GM10248 (cell line): ENCODE data around the gene FANCC.
"Not testable (repeated sequence)": the region's sequence is repeated elsewhere in the genome, so short reads cannot be mapped to it uniquely, and the experiment has no call there.

Source experiments
- CTCF ChIA-PET: fragments of 300-600 bp; sonication (Branson Sonifier 250); formaldehyde crosslinking; extraction: SDS; loops from one replicate; lab custom pipeline; 2021; ENCODE audit warnings: antibody characterized with exemption; lab: Yijun Ruan, JAX
- POLR2A ChIA-PET: fragments of 350-650 bp; sonication (Branson Sonifier 250); formaldehyde crosslinking; extraction: SDS; loops from one replicate; lab custom pipeline; 2020; ENCODE audit warnings: antibody characterized with exemption; lab: Yijun Ruan, JAX
- DNase-seq: peaks from one replicate; pipeline ENCODE4 v3.0.0; 2012; ENCODE audit errors: extremely low spot score
- TF ChIP-seq, protein P1 (sequence below): IDR thresholded peaks from 2 replicates; pipeline ENCODE4 v1.5.1; 2012; ENCODE audit warnings: mild to moderate bottlenecking, low read depth; ENCODE audit errors: extremely low read depth, missing control alignments, control extremely low read depth

Gene FANCC

DNA sequence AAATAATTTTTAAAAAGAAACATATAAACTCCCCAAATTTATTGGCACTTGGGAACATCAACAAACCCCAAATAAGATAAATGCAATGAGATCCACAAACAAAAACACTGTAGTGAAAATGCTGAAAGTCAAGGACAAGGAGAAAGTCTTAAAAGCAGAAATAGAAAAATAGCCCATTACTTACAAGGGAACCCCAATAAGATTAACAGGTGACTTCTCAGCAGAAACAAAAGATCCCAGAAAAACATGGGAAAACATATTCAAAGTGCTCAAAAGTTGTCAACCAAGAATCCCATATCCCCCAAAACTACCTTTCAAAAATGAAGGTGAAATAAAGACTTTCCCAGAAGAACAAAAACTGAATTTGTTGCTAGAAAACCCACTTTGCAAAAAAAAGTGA is 40.0 kb downstream of the FANCC start:
- TF ChIP-seq, protein P1, sequence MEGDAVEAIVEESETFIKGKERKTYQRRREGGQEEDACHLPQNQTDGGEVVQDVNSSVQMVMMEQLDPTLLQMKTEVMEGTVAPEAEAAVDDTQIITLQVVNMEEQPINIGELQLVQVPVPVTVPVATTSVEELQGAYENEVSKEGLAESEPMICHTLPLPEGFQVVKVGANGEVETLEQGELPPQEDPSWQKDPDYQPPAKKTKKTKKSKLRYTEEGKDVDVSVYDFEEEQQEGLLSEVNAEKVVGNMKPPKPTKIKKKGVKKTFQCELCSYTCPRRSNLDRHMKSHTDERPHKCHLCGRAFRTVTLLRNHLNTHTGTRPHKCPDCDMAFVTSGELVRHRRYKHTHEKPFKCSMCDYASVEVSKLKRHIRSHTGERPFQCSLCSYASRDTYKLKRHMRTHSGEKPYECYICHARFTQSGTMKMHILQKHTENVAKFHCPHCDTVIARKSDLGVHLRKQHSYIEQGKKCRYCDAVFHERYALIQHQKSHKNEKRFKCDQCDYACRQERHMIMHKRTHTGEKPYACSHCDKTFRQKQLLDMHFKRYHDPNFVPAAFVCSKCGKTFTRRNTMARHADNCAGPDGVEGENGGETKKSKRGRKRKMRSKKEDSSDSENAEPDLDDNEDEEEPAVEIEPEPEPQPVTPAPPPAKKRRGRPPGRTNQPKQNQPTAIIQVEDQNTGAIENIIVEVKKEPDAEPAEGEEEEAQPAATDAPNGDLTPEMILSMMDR: no peak
- ChIA-PET CTCF (no interaction called here), POLR2A (no interaction called here)
- no peak for DNase-seq

DNA sequence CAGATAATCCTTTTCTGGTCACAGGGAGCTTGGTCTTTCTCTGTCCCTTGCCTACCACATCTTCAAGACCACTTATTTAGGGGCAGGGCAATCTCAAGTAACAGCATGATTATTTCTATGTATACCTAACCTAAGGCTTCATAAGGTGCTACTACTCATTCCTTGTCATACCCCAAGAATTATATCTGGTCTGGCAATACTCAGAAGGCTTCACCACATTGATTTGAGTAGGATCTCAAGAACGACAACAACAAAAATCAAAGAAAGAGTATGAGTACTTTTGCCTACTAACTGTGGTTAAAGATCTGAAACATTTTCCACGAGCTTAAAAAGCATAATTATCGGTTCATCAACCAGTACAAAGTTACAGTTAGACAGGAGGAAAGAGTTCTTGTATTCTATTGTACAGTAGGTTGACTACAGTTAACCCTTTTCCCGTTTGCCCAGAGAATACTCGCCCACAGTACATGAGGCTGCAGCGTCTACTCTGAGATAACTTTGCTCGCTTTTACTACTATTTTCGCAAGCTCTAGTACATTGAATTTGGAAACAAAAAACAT is 41.0 kb downstream of the FANCC start:
- ChIA-PET CTCF (no interaction called here), POLR2A (no interaction called here)
- no peak for DNase-seq
- TF ChIP-seq, protein P1: no peak

DNA sequence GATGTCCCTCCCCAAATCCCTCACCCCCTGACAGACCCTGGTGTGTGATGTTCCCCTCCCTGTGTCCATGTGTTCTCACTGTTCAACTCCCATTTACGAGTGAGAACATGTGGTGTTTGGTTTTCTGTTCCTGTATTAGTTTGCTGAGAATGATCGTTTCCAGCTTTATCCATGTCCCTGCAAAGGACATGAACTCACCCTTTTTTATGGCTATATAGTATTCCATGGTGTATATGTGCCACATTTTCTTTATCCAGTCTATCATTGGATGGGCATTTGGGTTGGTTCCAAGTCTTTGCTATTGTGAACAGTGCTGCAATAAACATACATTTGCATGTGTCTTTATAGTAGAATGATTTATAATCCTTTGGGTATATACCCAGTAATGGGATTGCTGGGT is 43.3 kb downstream of the FANCC start:
- POLR2A ChIA-PET, DNase-seq, CTCF ChIA-PET: not testable (repeated sequence)

DNA sequence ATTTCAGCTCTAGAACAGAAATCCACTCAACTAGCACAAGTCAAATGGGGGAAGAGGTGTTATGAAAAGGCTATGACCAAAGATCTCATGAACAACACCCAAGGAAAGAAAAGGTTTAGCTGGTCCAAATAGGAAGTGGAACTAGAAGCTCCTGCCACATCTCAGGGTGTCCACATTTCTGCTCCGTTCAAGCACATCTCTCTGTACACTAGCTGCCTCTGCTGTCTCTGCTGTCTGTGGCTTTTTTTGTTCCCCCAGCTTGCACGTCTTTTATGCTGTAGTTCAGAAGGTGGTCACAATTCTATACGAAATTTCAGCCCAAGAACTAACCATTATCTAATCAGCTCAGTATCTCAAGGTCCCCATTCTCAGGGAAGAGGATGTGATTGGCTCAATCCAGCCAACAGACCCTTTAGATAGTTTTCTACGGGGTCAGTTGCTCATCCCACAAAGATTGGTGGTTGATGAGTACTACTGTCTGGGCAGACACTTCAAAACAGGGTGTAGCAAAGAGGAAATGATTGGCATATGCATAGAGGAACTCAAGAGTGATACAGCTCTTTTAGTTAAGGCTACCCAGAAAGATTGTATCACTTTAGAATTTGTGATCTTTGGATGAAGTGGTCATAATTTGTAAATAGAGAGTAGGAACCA is 44.0 kb downstream of the FANCC start:
- DNase-seq: no peak
- CTCF ChIA-PET: interaction anchor here (0.7 to 1.7 kb wide), 4 partner anchors 9 to 491 kb away, joined by 3 to 4 read pairs (median 3); no protein-coding TSS in a partner anchor
- POLR2A ChIA-PET: no interaction called here
- TF ChIP-seq, protein P1: no peak

DNA sequence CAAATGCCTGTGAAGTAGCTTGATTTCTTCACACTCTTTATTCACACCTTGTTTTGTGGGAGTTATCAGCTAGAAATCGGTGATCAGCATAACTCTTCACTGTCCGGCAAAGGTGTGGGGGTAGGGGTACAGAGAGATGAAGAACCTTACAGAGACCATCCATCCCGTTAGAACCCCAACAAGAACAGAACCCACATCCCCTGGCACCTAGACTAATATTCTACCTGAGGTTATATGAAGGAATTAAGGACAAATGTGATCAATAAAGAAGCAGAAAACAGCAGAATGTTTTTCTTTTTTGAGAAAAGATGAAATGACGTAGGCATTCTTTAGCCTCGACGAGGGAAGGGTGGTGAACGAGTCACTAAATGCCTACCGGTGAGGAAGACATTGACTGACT is 44.7 kb downstream of the FANCC start:
- ChIA-PET POLR2A (no interaction called here), CTCF (interaction anchor here (0.7 to 1.7 kb wide), 3 partner anchors 9 to 35 kb away, joined by 3 to 4 read pairs (median 3); no protein-coding TSS in a partner anchor)
- TF ChIP-seq, protein P1: no peak
- DNase-seq: no peak

DNA sequence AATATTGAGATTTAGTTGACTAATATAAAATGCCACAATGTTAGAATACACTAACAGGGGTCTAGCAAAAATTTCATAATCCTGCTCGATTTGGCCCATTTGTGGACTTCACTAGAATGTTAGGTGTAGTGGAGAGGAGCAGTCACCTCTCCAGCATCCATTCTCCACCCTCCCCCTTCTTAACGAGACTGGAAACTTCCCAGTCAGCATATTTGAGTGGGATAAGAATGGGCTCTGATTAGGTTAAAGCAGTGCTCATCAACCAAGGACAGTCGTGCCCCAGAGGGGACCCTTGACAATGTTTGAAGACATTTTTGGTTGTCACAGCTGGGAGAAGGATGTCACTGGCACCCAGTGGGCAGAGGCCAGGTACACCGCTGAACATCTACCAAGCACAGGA is 46.7 kb downstream of the FANCC start:
- no peak for DNase-seq
- POLR2A ChIA-PET: no interaction called here
- CTCF ChIA-PET: no interaction called here
- TF ChIP-seq, protein P1: no peak

DNA sequence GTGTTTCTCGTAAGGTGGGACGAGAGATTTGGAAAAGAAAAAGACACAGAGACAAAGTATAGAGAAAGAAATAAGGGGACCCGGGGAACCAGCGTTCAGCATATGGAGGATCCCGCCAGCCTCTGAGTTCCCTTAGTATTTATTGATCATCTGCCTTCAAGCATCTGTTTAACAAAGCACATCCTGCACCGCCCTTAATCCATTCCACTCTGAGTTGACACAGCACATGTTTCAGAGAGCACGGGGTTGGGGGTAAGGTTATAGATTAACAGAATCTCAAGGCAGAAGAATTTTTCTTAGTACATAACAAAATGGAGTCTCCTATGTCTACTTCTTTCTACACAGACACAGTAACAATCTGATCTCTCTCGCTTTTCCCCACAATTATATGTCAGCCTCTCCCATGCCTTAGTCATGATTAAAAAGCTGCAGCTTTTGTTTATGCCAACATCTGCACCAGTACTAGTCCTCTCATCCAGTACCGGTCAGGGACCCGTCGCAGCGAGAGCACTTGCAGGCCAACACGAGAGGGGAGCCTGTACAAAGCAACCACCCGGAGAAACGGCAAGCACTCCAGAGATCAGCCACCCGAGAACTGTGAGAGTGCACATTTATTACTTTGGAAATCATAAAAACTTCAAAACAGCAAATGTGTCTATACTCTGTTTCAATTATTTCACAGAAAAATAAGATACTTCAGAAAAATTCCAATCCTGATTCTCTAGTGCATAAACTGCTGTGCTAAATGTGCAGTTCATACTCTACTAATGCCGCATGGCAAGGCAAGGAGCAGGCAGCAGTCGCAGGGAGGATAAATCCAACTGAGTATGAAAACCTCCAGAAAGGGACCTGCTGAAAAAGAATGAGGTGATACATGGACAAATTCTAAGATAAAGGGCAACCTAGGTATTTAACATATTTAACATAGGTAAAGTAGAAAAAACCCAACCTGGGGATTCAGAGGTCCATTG is 47.4 kb downstream of the FANCC start:
- POLR2A ChIA-PET, DNase-seq: not testable (repeated sequence)
- CTCF ChIA-PET: interaction anchor here (1.0 kb wide), 1 partner anchor 8 kb away, joined by 3 read pairs; no protein-coding TSS in a partner anchor
